ENCODE data around the gene CORO1A. TPM values are rescaled to one million over a fixed set of nuclear protein-coding genes. Genes with fewer than 3 reads are reported as not detected.
"Not testable (repeated sequence)": the region's sequence is repeated elsewhere in the genome, so short reads cannot be mapped to it uniquely, and the experiment has no call there.

The CORO1A gene
- total RNA-seq, 2 donors from 2014 or later: 14.8 to 32.0 TPM

DNA sequence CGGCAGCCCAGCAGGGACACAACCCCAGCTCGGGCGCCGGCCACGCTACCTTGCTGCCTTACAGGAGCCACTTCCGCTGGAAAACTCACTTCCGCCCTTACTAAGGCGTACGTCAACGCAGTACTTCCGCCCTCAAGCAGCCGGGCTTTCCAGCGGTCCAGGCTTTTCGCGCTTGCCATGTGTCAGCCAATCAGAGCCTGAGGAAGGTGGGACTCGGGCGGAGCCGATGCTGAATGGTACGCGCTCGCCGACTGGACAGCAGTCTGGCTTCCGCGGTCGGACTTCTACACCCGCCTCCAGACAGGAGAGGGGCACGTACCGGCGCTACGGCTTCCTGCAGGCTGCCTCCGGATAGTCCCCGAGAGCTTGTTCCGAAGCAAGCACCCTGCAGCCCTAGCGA is 10.2 kb downstream of the CORO1A start, which contains the start of the genes BOLA2B and SLX1A:
Gene BOLA2B, minus strand, starts transcription at position 52 of the 400 bp plus-strand sequence. CDS start 71 bp downstream, outside the sequence.
Gene SLX1A, plus strand, starts transcription at position 261 of the 400 bp plus-strand sequence. CDS start 210 bp downstream, outside the sequence.
- ATAC-seq: peak; percentile 96 to 97
- DNase-seq; intact Hi-C loops (cut with DNase I): not testable (repeated sequence)

DNA sequence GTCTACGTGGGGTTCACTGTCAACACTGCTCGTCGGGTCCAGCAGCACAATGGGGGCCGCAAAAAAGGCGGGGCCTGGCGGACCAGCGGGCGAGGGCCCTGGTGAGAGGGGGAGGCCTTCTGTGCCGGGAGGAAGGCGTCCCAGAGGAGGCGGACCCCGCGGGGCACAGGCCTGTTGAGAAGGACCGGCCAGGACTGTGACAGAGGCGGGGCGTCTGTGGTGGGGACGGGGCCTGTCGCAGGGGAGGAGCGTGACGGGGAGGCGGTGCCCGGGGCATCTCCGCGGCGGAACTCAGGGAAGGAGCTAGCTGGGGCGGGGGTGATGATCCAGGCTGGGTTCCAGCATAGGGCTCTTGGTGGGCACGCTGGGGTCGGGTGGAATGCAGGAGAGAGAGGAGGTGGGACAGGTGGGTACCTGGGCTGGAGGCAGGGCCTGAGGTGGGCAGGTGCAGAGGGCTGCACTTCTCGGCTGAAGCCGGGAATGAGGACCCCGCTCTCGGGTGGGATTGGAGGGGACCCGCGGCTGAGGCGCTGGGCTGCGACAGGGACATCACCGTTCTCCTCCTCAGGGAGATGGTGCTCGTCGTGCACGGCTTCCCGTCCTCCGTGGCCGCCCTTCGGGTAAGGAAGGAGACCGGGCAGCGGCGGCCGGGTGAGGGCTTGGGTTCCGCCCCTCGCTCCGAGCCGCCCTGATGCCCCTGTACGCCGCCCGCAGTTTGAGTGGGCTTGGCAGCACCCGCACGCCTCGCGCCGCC is 10.9 kb downstream of the CORO1A start:
- peak; percentile 82 to 87 for ATAC-seq
- DNase-seq: peak; percentile 23
- intact Hi-C loops (cut with DNase I): not testable (repeated sequence)

DNA sequence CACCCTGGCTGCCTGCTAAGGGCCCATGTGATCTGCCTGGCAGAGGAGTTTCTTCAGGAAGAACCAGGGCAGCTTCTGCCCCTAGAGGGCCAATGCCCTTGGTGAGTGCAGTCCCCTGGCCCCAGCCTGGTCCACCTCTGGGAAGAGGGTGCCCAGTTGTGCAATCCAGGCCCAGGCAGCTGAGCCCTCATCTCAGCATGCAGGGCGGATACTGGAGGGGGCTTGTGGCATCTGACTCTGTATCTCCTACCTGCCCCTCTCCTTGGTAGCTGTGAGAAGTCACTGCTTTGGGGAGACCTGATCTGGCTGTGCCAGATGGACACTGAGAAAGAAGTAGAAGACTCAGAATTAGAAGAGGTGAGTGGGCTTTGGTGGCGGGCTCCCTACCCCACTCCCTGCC is 13.6 kb downstream of the CORO1A start:
- intact Hi-C loops (cut with DNase I): not testable (repeated sequence)

DNA sequence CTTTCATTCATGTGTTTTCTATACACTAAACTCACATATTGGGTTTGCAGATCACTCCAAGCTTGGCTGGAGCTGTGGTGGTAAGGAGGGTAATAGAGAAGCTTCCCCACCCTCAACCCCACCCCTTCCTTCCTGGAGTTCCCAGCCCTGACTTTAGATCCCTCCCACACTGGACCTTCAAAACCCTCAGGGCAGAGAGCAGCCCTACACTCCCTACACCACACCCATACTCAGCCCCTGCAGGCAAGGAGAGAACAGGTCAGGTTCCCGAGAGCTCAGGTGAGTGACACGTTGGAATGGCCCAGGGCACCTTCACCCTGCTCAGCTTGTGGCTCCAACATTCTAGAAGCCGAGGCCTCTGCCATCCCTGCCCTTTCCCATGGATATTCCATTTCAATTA is 15.6 kb downstream of the CORO1A start, which contains the start of gene SULT1A3:
Gene SULT1A3, plus strand, starts transcription at position 207 of the 400 bp plus-strand sequence. CDS start 1,474 bp downstream, outside the sequence.
- intact Hi-C loops (cut with DNase I); DNase-seq: not testable (repeated sequence)
- peak in 1 of 2 donors; percentile 46 for ATAC-seq

More for the DNA sequence above, 13.6 kb downstream of the CORO1A start:
- ATAC-seq, DNase-seq: not testable (repeated sequence)

DNA sequence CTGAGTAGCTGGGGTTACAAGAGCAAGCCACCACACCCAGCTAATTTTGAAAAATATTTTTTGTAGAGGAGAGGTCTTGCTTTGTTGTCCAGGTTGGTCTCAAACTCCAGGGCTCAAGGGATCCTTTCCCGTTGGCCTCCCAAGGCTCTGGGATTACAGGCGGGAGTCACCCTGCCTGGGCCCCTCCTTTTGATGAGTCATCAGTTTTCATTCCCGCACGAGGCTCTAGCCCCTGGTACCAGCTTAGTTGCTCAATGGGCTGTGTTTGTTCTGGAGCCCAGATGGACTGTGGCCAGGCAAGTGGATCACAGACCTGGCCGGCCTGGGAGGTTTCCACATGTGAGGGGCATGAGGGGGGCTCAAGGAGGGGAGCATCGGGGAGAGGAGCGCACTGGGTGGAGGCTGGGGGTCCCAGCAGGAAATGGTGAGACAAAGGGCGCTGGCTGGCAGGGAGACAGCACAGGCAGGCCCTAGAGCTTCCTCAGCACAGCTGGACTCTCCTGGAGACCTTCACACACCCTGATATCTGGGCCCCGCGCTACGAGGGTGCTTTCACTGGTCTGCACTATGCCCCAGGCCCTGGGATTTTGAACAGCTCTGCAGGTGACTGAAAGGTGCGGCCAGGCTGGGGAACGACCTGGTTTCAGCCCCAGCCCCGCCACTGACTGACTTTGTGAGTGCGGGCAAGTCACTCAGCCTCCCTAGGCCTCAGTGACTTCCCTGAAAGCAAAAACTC is 16.4 kb downstream of the CORO1A start:
- DNase-seq; intact Hi-C loops (cut with DNase I): not testable (repeated sequence)
- peak; percentile 56 to 79 for ATAC-seq

DNA sequence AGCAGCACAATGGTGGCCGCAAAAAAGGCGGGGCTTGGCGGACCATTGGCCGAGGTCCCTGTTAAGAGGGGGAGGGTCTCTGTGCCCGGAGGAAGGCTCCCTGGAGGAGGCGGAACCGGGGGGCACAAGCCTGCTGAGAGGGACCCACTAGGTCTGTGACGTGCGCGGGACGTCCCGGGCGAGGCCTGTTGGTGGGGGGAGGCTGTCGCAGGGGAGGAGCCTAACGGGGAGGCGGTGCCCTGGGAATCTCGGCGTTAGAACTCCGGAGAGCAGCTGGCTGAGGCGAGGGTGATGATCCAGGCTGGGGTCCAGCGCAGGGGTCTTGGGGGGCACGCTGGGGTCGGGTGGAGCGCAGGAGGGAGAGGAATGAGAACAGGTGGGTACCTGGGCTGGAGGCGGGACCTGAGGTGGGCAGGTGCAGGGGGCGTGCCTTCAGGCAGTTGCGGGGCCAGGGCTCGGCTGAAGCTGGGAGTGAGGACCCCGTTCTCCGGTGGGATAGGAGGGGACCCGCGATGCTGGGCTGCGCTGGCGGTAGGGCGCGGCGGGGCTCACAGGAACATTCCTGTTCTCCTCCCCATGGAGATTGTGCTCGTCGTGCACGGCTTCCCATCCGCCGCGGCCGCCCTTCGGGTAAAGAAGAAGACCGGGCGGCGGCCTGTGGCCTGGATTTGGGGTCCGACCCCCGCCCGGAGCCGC is 22.3 kb downstream of the CORO1A start:
- peak; percentile 15 for DNase-seq
- intact Hi-C loops (cut with DNase I): not testable (repeated sequence)
- peak; percentile 69 to 74 for ATAC-seq

DNA sequence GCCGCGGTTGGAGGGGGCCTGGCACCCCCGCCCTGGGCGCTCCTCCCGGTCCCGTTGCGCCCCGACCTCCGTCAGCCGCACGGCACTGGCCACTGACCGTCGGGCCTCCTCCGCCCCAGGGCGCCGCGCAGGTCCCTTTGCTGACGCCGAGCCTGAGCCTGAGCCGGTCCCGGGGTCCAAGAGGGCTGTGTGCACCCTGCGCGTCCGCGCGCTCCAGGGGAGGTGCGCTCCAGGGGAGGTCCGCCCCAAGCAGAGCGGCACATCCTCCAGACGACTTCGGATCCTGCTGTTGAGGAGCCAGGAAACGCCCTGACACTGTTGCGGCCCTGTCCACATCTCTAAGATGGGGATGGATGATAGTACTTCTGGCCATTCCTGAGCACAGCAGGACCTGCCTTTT is 22.9 kb downstream of the CORO1A start:
- DNase-seq; intact Hi-C loops (cut with DNase I): not testable (repeated sequence)
- ATAC-seq: peak; percentile 24 to 44

DNA sequence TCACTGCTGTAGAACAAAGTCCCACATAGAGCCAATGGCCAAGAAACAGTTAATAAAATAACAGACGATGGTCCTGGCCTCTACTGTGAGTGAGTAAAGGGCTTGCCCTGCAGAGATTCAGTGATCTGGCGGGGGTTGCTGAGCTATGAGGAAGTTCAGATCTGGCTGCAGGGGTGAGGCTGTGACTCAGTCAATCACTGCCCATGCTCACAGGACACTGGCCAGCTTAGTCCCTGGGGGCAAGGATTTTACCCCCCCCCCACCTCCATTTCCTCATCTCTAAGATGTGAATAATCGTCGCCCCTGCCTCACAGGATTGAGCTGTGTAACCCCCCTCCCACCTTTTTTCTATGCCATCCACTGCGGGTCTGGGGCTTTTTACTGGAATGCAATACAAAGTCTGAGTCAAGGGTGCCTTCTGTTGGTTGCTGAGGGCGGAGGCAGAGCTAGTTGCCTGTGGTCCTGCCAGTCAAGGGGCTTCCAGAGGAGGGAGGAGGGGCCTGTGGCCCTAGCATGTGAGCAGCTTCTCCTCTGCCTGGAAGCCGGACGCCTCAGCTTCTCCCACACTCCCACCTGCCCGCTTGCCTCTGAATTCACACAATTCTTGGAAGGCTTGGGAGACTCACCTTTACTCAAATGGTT is 23.8 kb downstream of the CORO1A start:
- intact Hi-C loops (cut with DNase I): not testable (repeated sequence)
- ATAC-seq: peak in 1 of 2 donors; percentile 63
- peak; percentile 17 for DNase-seq

DNA sequence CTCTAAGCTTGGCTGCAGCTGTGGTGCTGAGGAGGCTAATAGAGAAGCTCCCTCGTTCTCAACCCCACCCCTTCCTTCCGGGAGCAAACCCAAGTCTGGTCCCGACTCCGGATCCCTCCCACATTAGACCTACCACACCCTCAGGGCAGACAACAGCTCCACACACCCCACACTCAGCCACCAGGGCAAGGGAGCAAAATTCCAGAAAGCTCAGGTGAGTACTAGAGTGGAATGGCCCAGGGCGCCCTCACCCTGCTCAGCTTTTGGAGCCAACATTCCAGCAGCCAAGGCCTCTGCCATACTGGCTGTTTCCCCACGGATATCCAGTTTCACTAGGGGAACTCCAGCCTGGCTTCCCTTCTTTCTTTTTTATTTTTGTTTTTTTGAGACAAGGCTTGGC is 25.6 kb downstream of the CORO1A start:
- ATAC-seq (peak; percentile 32 to 54), DNase-seq (peak; percentile 68)
- intact Hi-C loops (cut with DNase I): not testable (repeated sequence)

DNA sequence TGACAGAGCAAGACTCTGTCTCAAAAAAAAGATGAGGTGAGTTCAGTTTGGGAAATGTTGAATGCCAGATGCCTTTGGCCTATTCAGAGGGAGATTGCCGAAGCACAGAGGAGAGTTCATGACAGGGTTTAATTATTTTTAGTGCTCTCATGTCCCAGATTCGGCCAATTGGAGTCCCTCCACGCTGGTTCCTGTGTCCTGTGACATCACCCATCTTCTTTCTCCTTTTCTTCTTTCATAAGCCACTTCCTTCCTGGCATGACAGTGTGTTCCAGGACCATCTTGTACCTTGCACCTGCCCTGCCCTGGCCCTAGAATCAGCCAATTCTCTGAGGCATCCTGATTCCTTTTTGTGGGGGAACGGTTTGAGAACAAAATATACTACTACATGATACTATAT is 28.0 kb downstream of the CORO1A start:
- DNase-seq; intact Hi-C loops (cut with DNase I): not testable (repeated sequence)
- ATAC-seq: peak in 1 of 2 donors; percentile 15

DNA sequence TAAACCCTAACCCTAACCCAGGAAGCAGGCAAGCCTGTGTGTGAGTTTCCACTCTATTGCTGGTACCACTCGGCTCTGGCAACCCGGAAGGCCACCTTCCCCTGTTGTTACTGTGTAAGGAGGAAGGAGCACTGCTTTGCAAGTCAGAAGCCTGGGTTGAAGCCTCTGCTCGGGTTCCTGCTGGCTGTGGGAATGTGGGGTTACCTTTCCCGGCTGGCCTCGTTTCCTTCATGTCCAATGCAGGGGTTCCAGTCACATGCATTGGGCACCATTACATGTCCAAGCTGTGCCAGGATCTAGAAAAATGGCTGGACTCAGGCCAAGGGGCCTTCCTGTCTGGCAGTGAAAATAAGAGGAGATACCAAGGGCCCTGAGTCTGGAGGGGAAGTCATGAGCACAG is 33.7 kb downstream of the CORO1A start:
- intact Hi-C loops (cut with DNase I); ATAC-seq: not testable (repeated sequence)
- DNase-seq: peak; percentile 3

Other genes starting within 250 kb of the CORO1A start
- 10 to 100 TPM; 73.8 to 78.8 TPM for gene TMEM219, start 221.5 kb upstream of the CORO1A start, total RNA-seq
- gene TAOK2, start 209.7 kb upstream of the CORO1A start, total RNA-seq: 10 to 100 TPM; 33.6 to 45.8 TPM
- gene HIRIP3, start 188.0 kb upstream of the CORO1A start, total RNA-seq: 10 to 100 TPM; 13.0 to 18.4 TPM
- 10 to 100 TPM; 33.6 to 35.9 TPM for gene INO80E, start 187.4 kb upstream of the CORO1A start, total RNA-seq
- gene DOC2A, start 172.6 kb upstream of the CORO1A start, total RNA-seq: under 1 TPM; 0.63 to 0.77 TPM
- not detected for gene C16orf92, start 160.4 kb upstream of the CORO1A start, total RNA-seq
- not detected for gene TLCD3B, start 152.3 kb upstream of the CORO1A start, total RNA-seq
- gene ALDOA, start 117.8 kb upstream of the CORO1A start, total RNA-seq: 1,000 to 10,000 TPM; 2,548 to 2,783 TPM
- gene PPP4C, start 107.6 kb upstream of the CORO1A start, total RNA-seq: 10 to 100 TPM; 34.2 to 41.1 TPM
- under 1 TPM; 0.55 to 0.80 TPM for gene TBX6, start 91.7 kb upstream of the CORO1A start, total RNA-seq
- 10 to 100 TPM; 39.5 to 54.1 TPM for gene YPEL3, start 87.4 kb upstream of the CORO1A start, total RNA-seq
- 1 to 10 TPM; 2.6 to 3.4 TPM for gene GDPD3, start 70.1 kb upstream of the CORO1A start, total RNA-seq
- gene MAPK3, start 60.4 kb upstream of the CORO1A start, total RNA-seq: 10 to 100 TPM; 56.9 to 59.6 TPM
- gene BOLA2B, start 10.1 kb downstream of the CORO1A start, total RNA-seq: 10 to 100 TPM; 71.4 to 84.6 TPM
- 10 to 100 TPM; 18.7 to 24.8 TPM for gene SLX1A, start 10.3 kb downstream of the CORO1A start, total RNA-seq
- 10 to 100 TPM; 12.0 to 22.6 TPM for gene SULT1A3, start 15.7 kb downstream of the CORO1A start, total RNA-seq
- 1 to 10 TPM; 3.2 to 3.4 TPM for gene NPIPB13, start 64.9 kb downstream of the CORO1A start, total RNA-seq
- 10 to 100 TPM; 35.5 to 47.8 TPM for gene CD2BP2, start 171.7 kb downstream of the CORO1A start, total RNA-seq
- 10 to 100 TPM; 23.4 to 30.5 TPM for gene TBC1D10B, start 186.9 kb downstream of the CORO1A start, total RNA-seq
- gene MYL11, start 191.2 kb downstream of the CORO1A start, total RNA-seq: not detected
- 1 to 10 TPM; 2.0 to 3.4 TPM for gene SEPTIN1, start 199.0 kb downstream of the CORO1A start, total RNA-seq
- 1 to 10 TPM; 5.4 to 6.4 TPM for gene ZNF48, start 211.8 kb downstream of the CORO1A start, total RNA-seq
- 1 to 10 TPM; 5.9 to 6.2 TPM for gene ZNF771, start 224.0 kb downstream of the CORO1A start, total RNA-seq
- gene DCTPP1, start 246.4 kb downstream of the CORO1A start, total RNA-seq: 10 to 100 TPM; 35.1 to 35.5 TPM